PC-9 (cell line): Measurements from ENCODE around the gene NLGN4X. TPM values are rescaled to one million over a fixed set of nuclear protein-coding genes. Genes with fewer than 3 reads are reported as not detected.

Experiments used
- BruUV-seq: library from RNA; stranded (reverse); fragments of 400-500 nt; replicated peaks from 2 replicates; lab custom pipeline; 2021; lab: Mats Ljungman, UMichigan
- CTCF ChIA-PET: fragments of 300-600 bp; sonication (Branson Sonifier 250); formaldehyde crosslinking; loops from one replicate; lab custom pipeline; 2022; ENCODE audit warnings: antibody characterized with exemption; lab: Charles Lee
- POLR2A ChIA-PET: fragments of 300-600 bp; sonication (Branson Sonifier 250); formaldehyde crosslinking; loops from one replicate; lab custom pipeline; 2022; ENCODE audit warnings: antibody characterized with exemption; ENCODE audit not compliant: unreplicated experiment; lab: Charles Lee
- DNase-seq, 2 experiments: peaks; one replicate each; pipeline versions ENCODE4 v3.0.0 to v3.0.0-alpha.2; 2015 to 2022; ENCODE audit warnings: mixed read lengths in 1 of 2
- H2AFZ ChIP-seq: fragments of 200-600 bp; sonication (generic); 2 replicates; pipeline ENCODE4 v1.8.1; 2017; ENCODE audit warnings: antibody characterized with exemption
- H3F3A ChIP-seq: fragments of 200-600 bp; sonication (generic); 2 replicates; pipeline ENCODE4 v1.8.1; 2017; ENCODE audit warnings: antibody characterized with exemption, mild to moderate bottlenecking, low read depth; ENCODE audit not compliant: insufficient read depth
- H3K27ac ChIP-seq: fragments of 200-600 bp; sonication (generic); 2 replicates; pipeline ENCODE4 v1.6.1; 2016; ENCODE audit warnings: mixed run types
- H3K27me3 ChIP-seq: fragments of 200-600 bp; sonication (generic); 2 replicates; pipeline ENCODE4 v1.6.1; 2016; ENCODE audit warnings: low read depth, mixed run types; ENCODE audit not compliant: insufficient read depth
- H3K36me3 ChIP-seq: fragments of 200-600 bp; sonication (generic); 2 replicates; pipeline ENCODE4 v1.6.1; 2016; ENCODE audit warnings: low read depth, mixed run types
- H3K4me1 ChIP-seq: fragments of 200-600 bp; sonication (generic); replicated peaks from 2 replicates; pipeline ENCODE4 v1.6.1; 2016; ENCODE audit warnings: mixed run types; ENCODE audit not compliant: insufficient read depth
- H3K4me2 ChIP-seq: fragments of 200-600 bp; sonication (generic); 2 replicates; pipeline ENCODE4 v1.6.1; 2017; ENCODE audit warnings: mixed run types
- H3K4me3 ChIP-seq: fragments of 200-600 bp; sonication (generic); 2 replicates; pipeline ENCODE4 v1.6.1; 2016; ENCODE audit warnings: mixed run types
- H3K79me2 ChIP-seq: fragments of 200-600 bp; sonication (generic); 2 replicates; pipeline ENCODE4 v1.6.1; 2017; ENCODE audit warnings: low read depth, mixed run types
- H3K9me2 ChIP-seq: fragments of 200-600 bp; sonication (generic); 2 replicates; pipeline ENCODE4 v1.8.1; 2017; ENCODE audit warnings: mild to moderate bottlenecking; ENCODE audit not compliant: insufficient read depth
- H3K9me3 ChIP-seq: fragments of 200-600 bp; sonication (generic); 2 replicates; pipeline ENCODE4 v1.8.1; 2016; ENCODE audit warnings: low read depth; ENCODE audit not compliant: insufficient read depth
- H4K20me1 ChIP-seq: fragments of 200-600 bp; sonication (generic); 2 replicates; pipeline ENCODE4 v1.8.1; 2017; ENCODE audit not compliant: insufficient read depth
- EZH2 ChIP-seq: fragments of 200-600 bp; sonication (generic); IDR thresholded peaks from 2 replicates; pipeline ENCODE4 v1.8.0; 2017; ENCODE audit warnings: antibody characterized with exemption, low read depth
- intact Hi-C: fragments of 100-400 bp; cut with micrococcal nuclease; formaldehyde crosslinking; loops from one replicate; pipeline ENCODE4 v1.10.0; 2022; ENCODE audit not compliant: unreplicated experiment
- total RNA-seq: library from RNA; stranded (reverse); gene quantifications from 2 replicates; pipeline ENCODE4 v1.2.3, GENCODE V29; 2021
- TF ChIP-seq, protein P1 (sequence below): fragments of 200-600 bp; sonication (generic); conservative IDR thresholded peaks from 2 replicates; pipeline ENCODE4 v1.6.1; 2017; ENCODE audit warnings: mixed run types, antibody characterized with exemption, mild to moderate bottlenecking, moderate library complexity

The NLGN4X gene
- total RNA-seq, 1 experiment from 2014 or later: 0.31 TPM

DNA sequence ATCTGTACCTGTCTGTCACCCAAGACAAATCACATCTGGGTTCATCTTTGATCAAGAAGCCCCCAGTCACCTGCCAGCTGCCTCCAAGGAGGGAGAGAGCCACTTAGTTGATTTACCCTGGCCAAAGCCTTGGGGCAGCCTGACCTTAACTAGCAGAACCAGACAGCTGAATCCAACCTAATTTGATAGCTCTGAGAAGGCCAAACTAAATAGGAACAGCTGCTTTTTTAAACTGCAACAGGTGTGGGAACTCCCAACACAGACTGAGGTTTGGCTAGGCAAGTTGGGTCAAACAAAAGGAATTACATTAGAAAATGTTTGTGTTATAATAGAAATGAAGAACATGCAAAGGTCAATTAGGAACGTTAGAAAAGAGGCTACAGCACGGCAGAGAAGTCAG is 375.7 kb downstream of the NLGN4X start:
- TF ChIP-seq, protein P1, sequence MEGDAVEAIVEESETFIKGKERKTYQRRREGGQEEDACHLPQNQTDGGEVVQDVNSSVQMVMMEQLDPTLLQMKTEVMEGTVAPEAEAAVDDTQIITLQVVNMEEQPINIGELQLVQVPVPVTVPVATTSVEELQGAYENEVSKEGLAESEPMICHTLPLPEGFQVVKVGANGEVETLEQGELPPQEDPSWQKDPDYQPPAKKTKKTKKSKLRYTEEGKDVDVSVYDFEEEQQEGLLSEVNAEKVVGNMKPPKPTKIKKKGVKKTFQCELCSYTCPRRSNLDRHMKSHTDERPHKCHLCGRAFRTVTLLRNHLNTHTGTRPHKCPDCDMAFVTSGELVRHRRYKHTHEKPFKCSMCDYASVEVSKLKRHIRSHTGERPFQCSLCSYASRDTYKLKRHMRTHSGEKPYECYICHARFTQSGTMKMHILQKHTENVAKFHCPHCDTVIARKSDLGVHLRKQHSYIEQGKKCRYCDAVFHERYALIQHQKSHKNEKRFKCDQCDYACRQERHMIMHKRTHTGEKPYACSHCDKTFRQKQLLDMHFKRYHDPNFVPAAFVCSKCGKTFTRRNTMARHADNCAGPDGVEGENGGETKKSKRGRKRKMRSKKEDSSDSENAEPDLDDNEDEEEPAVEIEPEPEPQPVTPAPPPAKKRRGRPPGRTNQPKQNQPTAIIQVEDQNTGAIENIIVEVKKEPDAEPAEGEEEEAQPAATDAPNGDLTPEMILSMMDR: no peak
- no peak for TF ChIP-seq EZH2
- Histone ChIP-seq H3K36me3 (no peaks in the 10 kb centered on the region), H3K27ac (no peak overlapping the region), H3K4me1 (no peaks in the 10 kb centered on the region), H4K20me1 (no peaks in the 10 kb centered on the region), H2AFZ (no peak overlapping the region), H3K27me3 (no peaks in the 10 kb centered on the region), H3K4me3 (no peak overlapping the region), H3K79me2 (no peaks in the 10 kb centered on the region), H3K9me3 (no peaks in the 10 kb centered on the region), H3F3A (no peaks in the 10 kb centered on the region), H3K4me2 (no peak overlapping the region), H3K9me2 (no peaks in the 10 kb centered on the region)
- ChIA-PET CTCF (no interaction called here), POLR2A (no interaction called here)
- intact Hi-C loops: no loop called here
- DNase-seq: no peak
- no TSS peak for BruUV-seq

DNA sequence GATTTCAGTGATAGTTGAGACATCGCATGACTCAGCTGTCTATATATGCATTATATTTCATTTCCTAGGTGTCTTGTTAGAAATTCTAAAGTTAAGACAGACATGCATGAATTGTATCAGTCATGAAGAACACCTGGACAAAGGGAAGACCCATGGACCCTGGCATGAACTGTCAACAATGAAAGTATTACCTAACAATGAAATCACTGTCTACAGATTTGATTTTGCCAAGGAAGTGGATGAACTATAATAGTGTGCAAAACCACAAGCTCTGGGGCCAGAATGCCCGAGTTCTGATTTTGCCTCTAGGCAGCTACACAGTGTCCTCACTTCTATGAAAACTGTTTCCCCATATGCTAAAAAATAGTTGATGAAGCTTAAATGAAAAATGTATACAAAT is 386.1 kb downstream of the NLGN4X start:
- Histone ChIP-seq H3K27ac (no peak overlapping the region), H3K36me3 (no peaks in the 10 kb centered on the region), H3K4me3 (no peak overlapping the region), H3K9me3 (no peaks in the 10 kb centered on the region), H3K4me1 (no peaks in the 10 kb centered on the region), H4K20me1 (no peaks in the 10 kb centered on the region; the same call in 1 of the 2 replicates), H2AFZ (no peak overlapping the region), H3K27me3 (no peaks in the 10 kb centered on the region), H3F3A (no peaks in the 10 kb centered on the region), H3K4me2 (no peak overlapping the region), H3K9me2 (no peaks in the 10 kb centered on the region; the same call in 1 of the 2 replicates), H3K79me2 (no peaks in the 10 kb centered on the region)
- ChIA-PET POLR2A (no interaction called here), CTCF (no interaction called here)
- intact Hi-C loops: no loop called here
- TF ChIP-seq, protein P1: no peak
- no peak for TF ChIP-seq EZH2
- no TSS peak for BruUV-seq
- DNase-seq: no peak
